PC-9 (cell line): ENCODE data around the gene CIDEA.

Source experiments
- EZH2 ChIP-seq: fragments of 200-600 bp; sonication (generic); IDR thresholded peaks from 2 replicates; pipeline ENCODE4 v1.8.0; 2017; ENCODE audit warnings: antibody characterized with exemption, low read depth
- TF ChIP-seq, protein P1 (sequence below): fragments of 200-600 bp; sonication (generic); conservative IDR thresholded peaks from 2 replicates; pipeline ENCODE4 v1.6.1; 2017; ENCODE audit warnings: mixed run types, antibody characterized with exemption, mild to moderate bottlenecking, moderate library complexity

DNA sequence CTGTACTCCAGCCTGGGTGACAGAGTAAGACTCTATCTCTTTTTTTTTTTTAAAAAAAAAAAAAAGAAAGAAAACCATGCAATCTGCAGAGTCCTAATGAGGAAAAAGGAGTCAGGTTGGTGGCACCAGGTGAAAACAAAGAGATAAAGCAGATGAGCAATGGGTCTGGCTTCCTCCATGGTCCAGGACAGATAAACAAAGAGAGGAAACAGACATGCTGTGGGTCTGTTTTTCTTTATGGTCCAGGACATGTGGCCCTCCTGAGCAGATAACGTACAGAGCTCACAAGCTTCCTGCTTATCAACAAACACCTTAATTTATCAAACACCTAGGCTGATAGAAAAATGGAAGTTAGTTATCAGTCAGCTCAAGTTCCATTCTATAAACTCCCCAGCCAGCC, 29.5 kb downstream of the CIDEA start:
- TF ChIP-seq, protein P1, sequence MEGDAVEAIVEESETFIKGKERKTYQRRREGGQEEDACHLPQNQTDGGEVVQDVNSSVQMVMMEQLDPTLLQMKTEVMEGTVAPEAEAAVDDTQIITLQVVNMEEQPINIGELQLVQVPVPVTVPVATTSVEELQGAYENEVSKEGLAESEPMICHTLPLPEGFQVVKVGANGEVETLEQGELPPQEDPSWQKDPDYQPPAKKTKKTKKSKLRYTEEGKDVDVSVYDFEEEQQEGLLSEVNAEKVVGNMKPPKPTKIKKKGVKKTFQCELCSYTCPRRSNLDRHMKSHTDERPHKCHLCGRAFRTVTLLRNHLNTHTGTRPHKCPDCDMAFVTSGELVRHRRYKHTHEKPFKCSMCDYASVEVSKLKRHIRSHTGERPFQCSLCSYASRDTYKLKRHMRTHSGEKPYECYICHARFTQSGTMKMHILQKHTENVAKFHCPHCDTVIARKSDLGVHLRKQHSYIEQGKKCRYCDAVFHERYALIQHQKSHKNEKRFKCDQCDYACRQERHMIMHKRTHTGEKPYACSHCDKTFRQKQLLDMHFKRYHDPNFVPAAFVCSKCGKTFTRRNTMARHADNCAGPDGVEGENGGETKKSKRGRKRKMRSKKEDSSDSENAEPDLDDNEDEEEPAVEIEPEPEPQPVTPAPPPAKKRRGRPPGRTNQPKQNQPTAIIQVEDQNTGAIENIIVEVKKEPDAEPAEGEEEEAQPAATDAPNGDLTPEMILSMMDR: no peak
- TF ChIP-seq EZH2: no peak
